HG03103 (cell line): ENCODE measurements around the gene LGALS4.
"Not testable (repeated sequence)": the region's sequence is repeated elsewhere in the genome, so short reads cannot be mapped to it uniquely, and the experiment has no call there.

Experiments
- ATAC-seq: cut with Tn5 transposase; IDR thresholded peaks from one replicate; pipeline ENCODE4 v1.9.1; 2021; ENCODE audit warnings: low read depth; ENCODE audit not compliant: unreplicated experiment

Gene LGALS4

GRCh38 chr19:38773469-38774177 lies 39.1 kb downstream of the LGALS4 start, which contains the start of gene LGALS7:
Gene LGALS7 (minus strand): TSS chr19:38773517. CDS start chr19:38773492, 25 bp downstream.
- no peak for ATAC-seq

- not testable (repeated sequence) for ATAC-seq
These were observed 41.2 kb downstream of the LGALS4 start for GRCh38 chr19:38771569-38771968.

- ATAC-seq = not testable (repeated sequence)
These were observed 41.8 kb downstream of the LGALS4 start for GRCh38 chr19:38770949-38771275.

- ATAC-seq = not testable (repeated sequence)
These were observed 42.4 kb downstream of the LGALS4 start for GRCh38 chr19:38770228-38770948.

- ATAC-seq = peak; percentile 47
These were observed 43.0 kb downstream of the LGALS4 start for GRCh38 chr19:38769635-38770211.

- no peak for ATAC-seq
These were observed 46.3 kb downstream of the LGALS4 start for GRCh38 chr19:38766276-38767047.

- no peak for ATAC-seq
These were observed 47.5 kb downstream of the LGALS4 start for GRCh38 chr19:38765214-38765613.

- ATAC-seq = no peak
These were observed 48.9 kb downstream of the LGALS4 start for GRCh38 chr19:38763795-38764220.

- ATAC-seq = not testable (repeated sequence)
These were observed 50.8 kb downstream of the LGALS4 start for GRCh38 chr19:38761884-38762389.

- ATAC-seq = not testable (repeated sequence)
These were observed 51.8 kb downstream of the LGALS4 start for GRCh38 chr19:38760805-38761517.

- ATAC-seq = no peak
These were observed 53.1 kb downstream of the LGALS4 start for GRCh38 chr19:38759590-38760003.

- not testable (repeated sequence) for ATAC-seq
These were observed 58.5 kb downstream of the LGALS4 start for GRCh38 chr19:38754196-38754595.

GRCh38 chr19:38753783-38754182 lies 59.0 kb downstream of the LGALS4 start:
- not testable (repeated sequence) for ATAC-seq
